Fibroblast of lung (primary cell): ENCODE measurements around the gene TMEM135.
"Not testable (repeated sequence)": the region's sequence is repeated elsewhere in the genome, so short reads cannot be mapped to it uniquely, and the experiment has no call there.

Experiments
- CTCF ChIP-seq, 2 donors: IDR thresholded peaks in 1 of 2; conservative IDR thresholded peaks in 1 of 2; 1 replicate in 1 of 2; 2 replicates in 1 of 2; pipeline ENCODE4 v1.5.1; 2011 to 2012; ENCODE audit warnings: low read length in 2 of 2, control low read depth in 1 of 2, inconsistent platforms in 1 of 2, low read depth in 1 of 2, mild to moderate bottlenecking in 1 of 2
- EZH2 ChIP-seq: IDR thresholded peaks from 2 replicates; pipeline ENCODE4 v1.5.1; 2012; ENCODE audit warnings: low read length, control low read depth, mild to moderate bottlenecking; ENCODE audit errors: missing control alignments

GRCh38 chr11:87188921-87189320, 151.2 kb downstream of the TMEM135 start:
- TF ChIP-seq EZH2; CTCF (conservative IDR thresholded peaks at IDR 0.05 in 1 of 2, IDR thresholded peaks at IDR 0.05 in 1 of 2; ENCODE audit: low read depth in 1 of 2, low read length in 2 of 2): not testable (repeated sequence)
